WTC11 (cell line): Measurements from ENCODE around the gene INPP5A. TPM values are rescaled to one million over a fixed set of nuclear protein-coding genes. Genes with fewer than 3 reads are reported as not detected.
"Not testable (repeated sequence)": the region's sequence is repeated elsewhere in the genome, so short reads cannot be mapped to it uniquely, and the experiment has no call there.

Experiments
- ATAC-seq: fragments of 200-7000 bp; cut with Tn5 transposase; 2 replicates; pipeline ENCODE4 v1.10.0; 2021; ENCODE audit warnings: mild to moderate bottlenecking, moderate library complexity
- CTCF ChIA-PET: fragments of 300-600 bp; sonication (Branson Sonifier 250); formaldehyde crosslinking; loops from one replicate; lab custom pipeline; 2021; ENCODE audit warnings: antibody characterized with exemption; lab: Charles Lee
- POLR2A ChIA-PET: fragments of 350-600 bp; sonication (Branson Sonifier 250); formaldehyde crosslinking; loops from one replicate; lab custom pipeline; 2021; ENCODE audit warnings: antibody characterized with exemption; lab: Charles Lee
- DNase-seq: peaks from one replicate; pipeline ENCODE4 v3.0.0; 2021; ENCODE audit warnings: low spot score
- H3K27ac Mint-ChIP-seq: 2 replicates; pipeline ENCODE4 v1.8.0; 2021; ENCODE audit warnings: mixed read lengths
- H3K27me3 Mint-ChIP-seq: 2 replicates; pipeline ENCODE4 v1.8.0; 2021; ENCODE audit warnings: low read depth, mild to moderate bottlenecking, moderate library complexity, mixed read lengths
- H3K36me3 Mint-ChIP-seq: 2 replicates; pipeline ENCODE4 v1.8.0; 2021; ENCODE audit warnings: mixed read lengths
- H3K4me1 Mint-ChIP-seq: 2 replicates; pipeline ENCODE4 v1.8.0; 2022; ENCODE audit warnings: mixed read lengths
- H3K4me3 Mint-ChIP-seq: 2 replicates; pipeline ENCODE4 v1.8.0; 2021; ENCODE audit warnings: mild to moderate bottlenecking, moderate library complexity, mixed read lengths
- H3K9me3 Mint-ChIP-seq: 2 replicates; pipeline ENCODE4 v1.8.0; 2021; ENCODE audit warnings: mixed read lengths
- AR ChIP-seq: fragments of 250-450 bp; sonication (Bioruptor Pico); IDR thresholded peaks from 2 replicates; pipeline ENCODE4 v1.9.0; 2021; ENCODE audit warnings: mild to moderate bottlenecking
- ATF1 ChIP-seq: sonication (generic); formaldehyde crosslinking; IDR thresholded peaks from 2 replicates; pipeline ENCODE4 v1.8.1; 2023; ENCODE audit warnings: mild to moderate bottlenecking, moderate library complexity, missing genetic modification reagents
- ATF3 ChIP-seq: sonication (generic); formaldehyde crosslinking; conservative IDR thresholded peaks from 2 replicates; pipeline ENCODE4 v1.8.1; 2022; ENCODE audit warnings: mild to moderate bottlenecking, missing genetic modification reagents
- E2F4 ChIP-seq: sonication (generic); formaldehyde crosslinking; IDR thresholded peaks from 2 replicates; pipeline ENCODE4 v1.8.1; 2022; ENCODE audit warnings: low read depth, mild to moderate bottlenecking, moderate library complexity, missing genetic modification reagents, borderline replicate concordance
- ELF4 ChIP-seq: sonication (generic); formaldehyde crosslinking; IDR thresholded peaks from 2 replicates; pipeline ENCODE4 v1.8.1; 2022; ENCODE audit warnings: low read depth, mild to moderate bottlenecking, moderate library complexity, missing genetic modification reagents
- FOXJ3 ChIP-seq: sonication (generic); formaldehyde crosslinking; IDR thresholded peaks from 2 replicates; pipeline ENCODE4 v1.9.0; 2021; ENCODE audit warnings: missing genetic modification reagents, mild to moderate bottlenecking, borderline replicate concordance
- FOXK1 ChIP-seq: sonication (generic); formaldehyde crosslinking; IDR thresholded peaks from 2 replicates; pipeline ENCODE4 v1.8.0; 2022; ENCODE audit warnings: mild to moderate bottlenecking, moderate library complexity, missing genetic modification reagents
- HMGA2 ChIP-seq: fragments of 250-450 bp; sonication (Bioruptor Pico); IDR thresholded peaks from 2 replicates; pipeline ENCODE4 v1.4.0; 2021; ENCODE audit warnings: mild to moderate bottlenecking, moderate library complexity
- KAT7 ChIP-seq: sonication (generic); formaldehyde crosslinking; IDR thresholded peaks from 2 replicates; pipeline ENCODE4 v1.8.1; 2023; ENCODE audit warnings: missing genetic modification reagents, mild to moderate bottlenecking, borderline replicate concordance
- MAX ChIP-seq: sonication (generic); formaldehyde crosslinking; IDR thresholded peaks from 2 replicates; pipeline ENCODE4 v1.8.0; 2022; ENCODE audit warnings: mild to moderate bottlenecking, missing genetic modification reagents
- MXD4 ChIP-seq: fragments of 250-450 bp; sonication (Bioruptor Pico); IDR thresholded peaks from 2 replicates; pipeline ENCODE4 v1.8.0; 2021; ENCODE audit warnings: mild to moderate bottlenecking, moderate library complexity, borderline replicate concordance
- NR1H2 ChIP-seq: sonication (generic); formaldehyde crosslinking; IDR thresholded peaks from 2 replicates; pipeline ENCODE4 v1.9.0; 2021; ENCODE audit warnings: mild to moderate bottlenecking, moderate library complexity, missing genetic modification reagents
- RELA ChIP-seq: sonication (generic); formaldehyde crosslinking; IDR thresholded peaks from 2 replicates; pipeline ENCODE4 v1.8.1; 2022; ENCODE audit warnings: missing genetic modification reagents, mild to moderate bottlenecking, borderline replicate concordance
- ZNF121 ChIP-seq: sonication (generic); formaldehyde crosslinking; IDR thresholded peaks from 2 replicates; pipeline ENCODE4 v1.8.0; 2023; ENCODE audit warnings: missing genetic modification reagents
- ZNF138 ChIP-seq: sonication (generic); formaldehyde crosslinking; conservative IDR thresholded peaks from 2 replicates; pipeline ENCODE4 v1.8.1; 2022; ENCODE audit warnings: mild to moderate bottlenecking, moderate library complexity, missing genetic modification reagents
- ZNF263 ChIP-seq: sonication (generic); formaldehyde crosslinking; IDR thresholded peaks from 2 replicates; pipeline ENCODE4 v1.8.1; 2022; ENCODE audit warnings: low read depth, mild to moderate bottlenecking, moderate library complexity, missing genetic modification reagents
- total RNA-seq: library from RNA; stranded (reverse); gene quantifications from 3 replicates; pipeline ENCODE4 v1.2.3, GENCODE V29; 2021
- TF ChIP-seq, protein P1 (sequence below): fragments of 250-450 bp; sonication (Bioruptor Pico); IDR thresholded peaks from 2 replicates; pipeline ENCODE4 v1.8.0; 2021; ENCODE audit warnings: mild to moderate bottlenecking
- TF ChIP-seq, protein P2 (sequence below): sonication (generic); formaldehyde crosslinking; IDR thresholded peaks from 2 replicates; pipeline ENCODE4 v1.8.1; 2022; ENCODE audit warnings: mild to moderate bottlenecking, moderate library complexity, missing genetic modification reagents

Gene INPP5A
- total RNA-seq, 1 experiment from 2014 or later, result 22.1 TPM

- TF ChIP-seq AR (CRISPR knock-in tag), result no peak
- no peak for TF ChIP-seq FOXK1 (CRISPR knock-in tag)
- TF ChIP-seq, all 79 proteins: peak for 0
Measured at GRCh38 chr10:132489704-132490534, 47.7 kb upstream of the INPP5A start (continued).

- H3K27ac Mint-ChIP-seq, DNase-seq, CTCF ChIA-PET, H3K27me3 Mint-ChIP-seq, H3K9me3 Mint-ChIP-seq, POLR2A ChIA-PET, H3K4me1 Mint-ChIP-seq, H3K4me3 Mint-ChIP-seq, ATAC-seq, H3K36me3 Mint-ChIP-seq: not testable (repeated sequence)
Measured at GRCh38 chr10:132491534-132491933, 46.1 kb upstream of the INPP5A start.

DNA sequence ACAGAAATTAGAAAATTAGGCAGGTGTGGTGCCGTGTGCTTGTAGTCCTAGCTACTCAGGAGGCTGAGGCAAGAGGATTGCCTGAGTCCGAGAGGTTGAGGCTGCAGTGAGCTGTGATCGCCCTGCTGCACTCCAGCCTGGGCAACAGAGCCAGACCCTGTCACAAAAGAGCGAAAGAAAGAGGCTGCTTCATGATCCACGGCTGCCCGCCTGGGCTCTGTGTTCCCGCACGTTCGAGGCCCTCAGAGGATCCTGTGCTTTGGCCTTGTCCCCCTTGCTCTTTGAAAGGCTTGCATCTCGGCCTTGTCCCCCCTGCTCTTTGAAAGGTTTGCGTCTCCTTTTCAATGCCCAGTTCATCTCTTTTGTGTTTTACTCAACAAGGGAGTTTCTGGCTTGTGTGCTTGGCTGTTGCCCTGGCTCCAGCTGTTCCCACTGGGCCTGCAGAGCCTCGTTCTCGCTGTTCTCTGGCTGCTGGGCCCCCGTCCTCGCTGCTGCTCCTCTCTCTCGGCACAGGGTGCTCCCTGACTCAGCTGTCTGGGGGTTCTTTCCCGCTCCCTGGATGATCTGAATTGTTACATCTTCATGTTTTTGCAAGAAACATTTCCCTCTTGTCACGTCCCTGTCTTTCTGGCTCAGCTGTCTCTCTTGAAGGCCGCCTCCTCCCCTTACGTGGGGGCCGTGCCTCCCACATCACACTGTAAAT, 45.1 kb upstream of the INPP5A start:
- no peak overlapping the region for H3K27ac Mint-ChIP-seq
- TF ChIP-seq ZNF121 (CRISPR knock-in tag) (0 out of 2 replicates have a peak, but pooled peaks have one; percentile 5), ELF4 (CRISPR knock-in tag) (no peak), MXD4 (CRISPR knock-in tag) (no peak)
- POLR2A ChIA-PET, result no interaction called here

GRCh38 chr10:132493246-132493755, 44.3 kb upstream of the INPP5A start:
- H3K36me3 Mint-ChIP-seq, result no peaks in the 10 kb centered on the region
- H3K4me3 Mint-ChIP-seq, result no peak overlapping the region
- H3K9me3 Mint-ChIP-seq, result peaks cover 5% of the 10 kb centered on the region; the same call in 1 of the 2 replicates
- no peak overlapping the region for H3K27ac Mint-ChIP-seq
- POLR2A ChIA-PET, result no interaction called here
- DNase-seq (peak; percentile 5), ATAC-seq (no peak)
- no peaks in the 10 kb centered on the region; the same call in 1 of the 2 replicates for H3K27me3 Mint-ChIP-seq
- H3K4me1 Mint-ChIP-seq, result no peaks in the 10 kb centered on the region
- CTCF ChIA-PET, result interaction anchor here (1.0 kb wide), 1 partner anchor 16 kb away, joined by 3 read pairs; no protein-coding TSS in a partner anchor
- TF ChIP-seq KAT7 (no peak), FOXJ3 (CRISPR knock-in tag) (no peak), HMGA2 (CRISPR knock-in tag) (no peak), NR1H2 (no peak), ZNF263 (CRISPR knock-in tag) (no peak), MAX (CRISPR knock-in tag) (no peak), E2F4 (no peak), ATF3 (no peak), ATF1 (CRISPR knock-in tag) (no peak), ZNF138 (CRISPR knock-in tag) (no peak), RELA (CRISPR knock-in tag) (no peak)
- TF ChIP-seq, protein P1, sequence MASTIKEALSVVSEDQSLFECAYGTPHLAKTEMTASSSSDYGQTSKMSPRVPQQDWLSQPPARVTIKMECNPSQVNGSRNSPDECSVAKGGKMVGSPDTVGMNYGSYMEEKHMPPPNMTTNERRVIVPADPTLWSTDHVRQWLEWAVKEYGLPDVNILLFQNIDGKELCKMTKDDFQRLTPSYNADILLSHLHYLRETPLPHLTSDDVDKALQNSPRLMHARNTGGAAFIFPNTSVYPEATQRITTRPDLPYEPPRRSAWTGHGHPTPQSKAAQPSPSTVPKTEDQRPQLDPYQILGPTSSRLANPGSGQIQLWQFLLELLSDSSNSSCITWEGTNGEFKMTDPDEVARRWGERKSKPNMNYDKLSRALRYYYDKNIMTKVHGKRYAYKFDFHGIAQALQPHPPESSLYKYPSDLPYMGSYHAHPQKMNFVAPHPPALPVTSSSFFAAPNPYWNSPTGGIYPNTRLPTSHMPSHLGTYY (CRISPR knock-in tag), result no peak
- TF ChIP-seq, protein P2, sequence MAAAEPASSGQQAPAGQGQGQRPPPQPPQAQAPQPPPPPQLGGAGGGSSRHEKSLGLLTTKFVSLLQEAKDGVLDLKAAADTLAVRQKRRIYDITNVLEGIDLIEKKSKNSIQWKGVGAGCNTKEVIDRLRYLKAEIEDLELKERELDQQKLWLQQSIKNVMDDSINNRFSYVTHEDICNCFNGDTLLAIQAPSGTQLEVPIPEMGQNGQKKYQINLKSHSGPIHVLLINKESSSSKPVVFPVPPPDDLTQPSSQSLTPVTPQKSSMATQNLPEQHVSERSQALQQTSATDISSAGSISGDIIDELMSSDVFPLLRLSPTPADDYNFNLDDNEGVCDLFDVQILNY (CRISPR knock-in tag), result no peak

More for the DNA sequence above, 45.1 kb upstream of the INPP5A start:
- Mint-ChIP-seq H3K4me3 (no peak overlapping the region), H3K4me1 (no peaks in the 10 kb centered on the region), H3K36me3 (no peaks in the 10 kb centered on the region), H3K27me3 (no peaks in the 10 kb centered on the region; the same call in 1 of the 2 replicates), H3K9me3 (peaks cover 5% of the 10 kb centered on the region; the same call in 1 of the 2 replicates)
- ATAC-seq (no peak), DNase-seq (peak; percentile 8)
- CTCF ChIA-PET, result interaction anchor here (1.0 kb wide), 1 partner anchor 16 kb away, joined by 3 read pairs; no protein-coding TSS in a partner anchor
